DND-41 (cell line): Measurements from ENCODE around the gene IER3.

Source experiments
- EZH2 ChIP-seq: IDR thresholded peaks from 3 replicates; pipeline ENCODE4 v1.6.1; 2012; ENCODE audit warnings: borderline replicate concordance, low read depth, mild to moderate bottlenecking, moderate library complexity, low read length, inconsistent platforms; ENCODE audit not compliant: severe bottlenecking
- TF ChIP-seq, protein P1 (sequence below): IDR thresholded peaks from 2 replicates; pipeline ENCODE4 v1.5.1; 2012; ENCODE audit warnings: borderline replicate concordance, low read length, moderate library complexity, mild to moderate bottlenecking; ENCODE audit not compliant: poor library complexity, severe bottlenecking; ENCODE audit errors: extremely low read depth

- TF ChIP-seq, protein P1, sequence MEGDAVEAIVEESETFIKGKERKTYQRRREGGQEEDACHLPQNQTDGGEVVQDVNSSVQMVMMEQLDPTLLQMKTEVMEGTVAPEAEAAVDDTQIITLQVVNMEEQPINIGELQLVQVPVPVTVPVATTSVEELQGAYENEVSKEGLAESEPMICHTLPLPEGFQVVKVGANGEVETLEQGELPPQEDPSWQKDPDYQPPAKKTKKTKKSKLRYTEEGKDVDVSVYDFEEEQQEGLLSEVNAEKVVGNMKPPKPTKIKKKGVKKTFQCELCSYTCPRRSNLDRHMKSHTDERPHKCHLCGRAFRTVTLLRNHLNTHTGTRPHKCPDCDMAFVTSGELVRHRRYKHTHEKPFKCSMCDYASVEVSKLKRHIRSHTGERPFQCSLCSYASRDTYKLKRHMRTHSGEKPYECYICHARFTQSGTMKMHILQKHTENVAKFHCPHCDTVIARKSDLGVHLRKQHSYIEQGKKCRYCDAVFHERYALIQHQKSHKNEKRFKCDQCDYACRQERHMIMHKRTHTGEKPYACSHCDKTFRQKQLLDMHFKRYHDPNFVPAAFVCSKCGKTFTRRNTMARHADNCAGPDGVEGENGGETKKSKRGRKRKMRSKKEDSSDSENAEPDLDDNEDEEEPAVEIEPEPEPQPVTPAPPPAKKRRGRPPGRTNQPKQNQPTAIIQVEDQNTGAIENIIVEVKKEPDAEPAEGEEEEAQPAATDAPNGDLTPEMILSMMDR = no peak
- TF ChIP-seq EZH2 = no peak
Measured at GRCh38 chr6:30747902-30748769, 3.8 kb upstream of the IER3 start.
